K562 (cell line): ENCODE measurements around the gene BGN. TPM values are rescaled to one million over a fixed set of nuclear protein-coding genes. Genes with fewer than 3 reads are reported as not detected.

Experiments used
- CC2D1A ChIP-seq: fragments of 450-650 bp; IDR thresholded peaks from 2 replicates; pipeline ENCODE4 v1.6.1; 2017; ENCODE audit warnings: mild to moderate bottlenecking
- CEBPB ChIP-seq: fragments of 450-650 bp; IDR thresholded peaks from 2 replicates; pipeline ENCODE4 v1.6.1; 2016; ENCODE audit warnings: missing genetic modification characterization, missing compliant biosample characterization
- EGR1 ChIP-seq: fragments of 450-650 bp; conservative IDR thresholded peaks from 2 replicates; pipeline ENCODE4 v1.6.1; 2017; ENCODE audit warnings: mild to moderate bottlenecking
- GTF2A2 ChIP-seq: IDR thresholded peaks from 2 replicates; pipeline ENCODE4 v1.6.1; 2016; ENCODE audit warnings: mild to moderate bottlenecking, missing genetic modification characterization, missing compliant biosample characterization
- KLF1 ChIP-seq: fragments of 450-650 bp; IDR thresholded peaks from 2 replicates; pipeline ENCODE4 v1.6.1; 2016; ENCODE audit warnings: missing genetic modification characterization, missing compliant biosample characterization
- L3MBTL2 ChIP-seq: fragments of 450-650 bp; IDR thresholded peaks from 2 replicates; pipeline ENCODE4 v1.6.1; 2016; ENCODE audit warnings: mild to moderate bottlenecking, moderate library complexity
- MXI1 ChIP-seq: IDR thresholded peaks from 2 replicates; pipeline ENCODE4 v1.6.1; 2011; ENCODE audit warnings: low read depth, mild to moderate bottlenecking, improper control_type of control experiment, low read length
- PHF8 ChIP-seq: fragments of 200-600 bp; sonication (generic); IDR thresholded peaks from 2 replicates; pipeline ENCODE4 v1.6.1; 2012; ENCODE audit warnings: mixed run types, mild to moderate bottlenecking, inconsistent platforms, low read length, moderate library complexity, borderline replicate concordance
- TOE1 ChIP-seq, 2 experiments: fragments of 450-650 bp in 1 of 2; sonication (generic) in 1 of 2; formaldehyde crosslinking in 1 of 2; IDR thresholded peaks; 2 replicates each; pipeline versions ENCODE4 v1.7.1 to v1.8.0; 2016 to 2022; ENCODE audit warnings: borderline replicate concordance in 2 of 2, mild to moderate bottlenecking in 2 of 2, antibody characterized with exemption in 1 of 2, inconsistent platforms in 1 of 2, low read depth in 1 of 2, missing genetic modification reagents in 1 of 2, moderate library complexity in 1 of 2
- YY1 ChIP-seq, 3 experiments: IDR thresholded peaks; 2 replicates each; pipeline ENCODE4 v1.6.1; 2011; ENCODE audit warnings: low read length in 2 of 3, mild to moderate bottlenecking in 2 of 3, moderate library complexity in 2 of 3, borderline replicate concordance in 1 of 3, control low read depth in 1 of 3, low read depth in 1 of 3; ENCODE audit not compliant: insufficient read depth in 3 of 3, insufficient replicate concordance in 2 of 3, control insufficient read depth in 1 of 3, insufficient read length in 1 of 3; ENCODE audit errors: extremely low read depth in 1 of 3
- ZC3H11A ChIP-seq: IDR thresholded peaks from 2 replicates; pipeline ENCODE4 v1.6.1; 2012; ENCODE audit warnings: low read depth, low read length, improper control_type of control experiment
- ZNF134 ChIP-seq: fragments of 250-450 bp; sonication (Bioruptor Pico); conservative IDR thresholded peaks from 2 replicates; pipeline ENCODE4 v1.4.0; 2020
- ZNF146 ChIP-seq: IDR thresholded peaks from one replicate; pipeline ENCODE4 v1.6.1; 2018; ENCODE audit warnings: missing compliant biosample characterization; ENCODE audit not compliant: unreplicated experiment
- ZNF347 ChIP-seq: fragments of 450-650 bp; formaldehyde crosslinking; IDR thresholded peaks from 2 replicates; pipeline ENCODE4 v1.4.0; 2020; ENCODE audit warnings: low read depth, mild to moderate bottlenecking, moderate library complexity
- polyA plus RNA-seq, 8 experiments: library from polyadenylated mRNA; depleted of rRNA in 4 of 8; stranded (reverse) in 5 of 8; unstranded in 3 of 8; fragments of >200 nt; fragmentation: Nextera tagmentation in 2 of 8; fragmentation: Illumina TruSeq in 1 of 8; extraction: Ambion mirVana in 2 of 8; extraction: Trizol in 1 of 8; gene quantifications; 2 replicates each; pipeline versions ENCODE4 v1.2.1 to v1.2.3, GENCODE V29; 2011 to 2014; ENCODE audit warnings: inconsistent platforms in 1 of 8, missing spikeins in 1 of 8
- total RNA-seq, 7 experiments: library from RNA; depleted of rRNA in 6 of 7; stranded (reverse); fragments of >200 nt in 6 of 7; fragmentation: Illumina TruSeq in 2 of 7; extraction: Trizol in 2 of 7; gene quantifications; 2 replicates each; pipeline versions ENCODE4 v1.2.1 to v1.2.3, GENCODE V29; 2011 to 2021; ENCODE audit warnings: low replicate concordance in 1 of 7
- TF ChIP-seq, protein P1 (sequence below): fragments of 450-650 bp; formaldehyde crosslinking; IDR thresholded peaks from 2 replicates; pipeline ENCODE4 v1.4.0; 2020; ENCODE audit warnings: mild to moderate bottlenecking, moderate library complexity
- TF ChIP-seq, protein P2 (sequence below): fragments of 450-650 bp; IDR thresholded peaks from 2 replicates; pipeline ENCODE4 v1.6.1; 2016; ENCODE audit warnings: borderline replicate concordance
- TF ChIP-seq, protein P3 (sequence below), 2 experiments: fragments of 150-350 bp in 1 of 2; IDR thresholded peaks; 2 replicates each; pipeline ENCODE4 v1.6.1; 2012 to 2016; ENCODE audit warnings: low read depth in 2 of 2, low read length in 2 of 2, mild to moderate bottlenecking in 1 of 2, moderate library complexity in 1 of 2
- TF ChIP-seq, protein P4 (sequence below): fragments of 250-450 bp; sonication (Bioruptor Pico); IDR thresholded peaks from 2 replicates; pipeline ENCODE4 v1.8.0; 2021; ENCODE audit warnings: borderline replicate concordance, mild to moderate bottlenecking, moderate library complexity; ENCODE audit not compliant: poor library complexity, severe bottlenecking

The BGN gene
- total and polyA plus RNA-seq, 9 of the 15 experiments (the other 6 are each of a cell fraction or from before 2014, with no cell fraction given): 0.11 TPM; not detected in 8

DNA sequence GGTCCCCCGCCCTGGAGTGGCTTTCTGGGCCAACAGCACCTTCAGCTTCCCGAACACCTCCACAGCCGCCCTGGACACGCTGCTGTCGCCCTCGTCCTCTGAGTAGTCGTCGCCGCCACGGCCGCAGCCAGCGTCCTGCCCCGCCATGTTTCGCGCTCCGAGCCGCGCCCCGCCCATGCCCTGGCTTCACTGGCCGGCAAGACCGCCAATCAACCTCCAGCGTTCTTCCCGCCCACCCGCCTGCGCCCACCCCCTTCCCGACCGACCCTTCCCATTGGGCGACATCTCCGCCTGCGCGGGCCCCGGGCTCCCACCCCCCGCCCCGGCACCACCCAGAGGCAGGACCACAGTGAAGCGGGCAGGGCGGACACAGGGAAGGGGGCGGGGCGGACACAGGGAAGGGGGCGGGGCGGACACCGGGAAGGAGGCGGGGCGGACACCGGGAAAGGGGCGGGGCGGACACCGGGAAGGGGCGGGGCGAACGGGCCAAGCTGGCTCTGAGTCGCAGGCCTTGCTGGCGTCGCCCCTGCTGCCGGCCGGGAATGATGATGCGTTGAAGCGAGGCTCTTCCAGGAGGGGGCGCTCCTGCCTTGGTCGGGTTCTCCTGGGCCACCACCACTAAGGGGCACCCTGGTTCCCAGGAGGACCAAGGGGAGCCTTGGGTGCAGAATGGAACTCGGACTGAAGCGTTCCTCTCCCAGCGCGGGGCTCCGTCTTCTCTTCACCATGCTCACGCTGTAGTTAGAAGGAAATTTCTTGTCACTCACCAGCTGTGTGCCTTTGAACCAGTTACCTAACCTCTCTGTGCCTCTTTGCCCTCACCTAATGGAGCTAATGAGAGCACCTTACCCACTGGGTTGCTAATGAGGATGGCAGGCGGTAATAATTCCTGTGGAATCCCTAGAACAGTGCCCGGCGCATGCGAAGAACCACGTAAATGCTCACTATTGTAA, 24.1 kb upstream of the BGN start, which contains the start of gene HAUS7 (continued):
- TF ChIP-seq, protein P1, sequence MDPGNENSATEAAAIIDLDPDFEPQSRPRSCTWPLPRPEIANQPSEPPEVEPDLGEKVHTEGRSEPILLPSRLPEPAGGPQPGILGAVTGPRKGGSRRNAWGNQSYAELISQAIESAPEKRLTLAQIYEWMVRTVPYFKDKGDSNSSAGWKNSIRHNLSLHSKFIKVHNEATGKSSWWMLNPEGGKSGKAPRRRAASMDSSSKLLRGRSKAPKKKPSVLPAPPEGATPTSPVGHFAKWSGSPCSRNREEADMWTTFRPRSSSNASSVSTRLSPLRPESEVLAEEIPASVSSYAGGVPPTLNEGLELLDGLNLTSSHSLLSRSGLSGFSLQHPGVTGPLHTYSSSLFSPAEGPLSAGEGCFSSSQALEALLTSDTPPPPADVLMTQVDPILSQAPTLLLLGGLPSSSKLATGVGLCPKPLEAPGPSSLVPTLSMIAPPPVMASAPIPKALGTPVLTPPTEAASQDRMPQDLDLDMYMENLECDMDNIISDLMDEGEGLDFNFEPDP: no peak
- no peak for TF ChIP-seq MXI1
- no peak for TF ChIP-seq ZNF146
- TF ChIP-seq PHF8: peak; percentile 75; the same call in 1 of the 2 replicates
- TF ChIP-seq CEBPB (tag): no peak
- no peak for TF ChIP-seq ZNF347 (CRISPR knock-in tag)
- no peak for TF ChIP-seq KLF1 (tag)
- peak; percentile 43 to 85 (median 80) for TF ChIP-seq YY1 (IDR thresholded peaks at IDR 0.05; ENCODE audit: borderline replicate concordance in 1 of 3, control insufficient read depth in 1 of 3, extremely low read depth in 1 of 3, insufficient read depth in 3 of 3, insufficient read length in 1 of 3, insufficient replicate concordance in 2 of 3, low read depth in 1 of 3, low read length in 2 of 3)
- TF ChIP-seq ZC3H11A: no peak
- TF ChIP-seq TOE1 (IDR thresholded peaks at IDR 0.05; ENCODE audit: borderline replicate concordance): no peak
- TF ChIP-seq TOE1 (CRISPR knock-in tag; IDR thresholded peaks at IDR 0.05; ENCODE audit: borderline replicate concordance, low read depth): no peak
- TF ChIP-seq GTF2A2 (tag): no peak
- TF ChIP-seq, protein P2, sequence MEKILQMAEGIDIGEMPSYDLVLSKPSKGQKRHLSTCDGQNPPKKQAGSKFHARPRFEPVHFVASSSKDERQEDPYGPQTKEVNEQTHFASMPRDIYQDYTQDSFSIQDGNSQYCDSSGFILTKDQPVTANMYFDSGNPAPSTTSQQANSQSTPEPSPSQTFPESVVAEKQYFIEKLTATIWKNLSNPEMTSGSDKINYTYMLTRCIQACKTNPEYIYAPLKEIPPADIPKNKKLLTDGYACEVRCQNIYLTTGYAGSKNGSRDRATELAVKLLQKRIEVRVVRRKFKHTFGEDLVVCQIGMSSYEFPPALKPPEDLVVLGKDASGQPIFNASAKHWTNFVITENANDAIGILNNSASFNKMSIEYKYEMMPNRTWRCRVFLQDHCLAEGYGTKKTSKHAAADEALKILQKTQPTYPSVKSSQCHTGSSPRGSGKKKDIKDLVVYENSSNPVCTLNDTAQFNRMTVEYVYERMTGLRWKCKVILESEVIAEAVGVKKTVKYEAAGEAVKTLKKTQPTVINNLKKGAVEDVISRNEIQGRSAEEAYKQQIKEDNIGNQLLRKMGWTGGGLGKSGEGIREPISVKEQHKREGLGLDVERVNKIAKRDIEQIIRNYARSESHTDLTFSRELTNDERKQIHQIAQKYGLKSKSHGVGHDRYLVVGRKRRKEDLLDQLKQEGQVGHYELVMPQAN: no peak
- TF ChIP-seq, protein P3, sequence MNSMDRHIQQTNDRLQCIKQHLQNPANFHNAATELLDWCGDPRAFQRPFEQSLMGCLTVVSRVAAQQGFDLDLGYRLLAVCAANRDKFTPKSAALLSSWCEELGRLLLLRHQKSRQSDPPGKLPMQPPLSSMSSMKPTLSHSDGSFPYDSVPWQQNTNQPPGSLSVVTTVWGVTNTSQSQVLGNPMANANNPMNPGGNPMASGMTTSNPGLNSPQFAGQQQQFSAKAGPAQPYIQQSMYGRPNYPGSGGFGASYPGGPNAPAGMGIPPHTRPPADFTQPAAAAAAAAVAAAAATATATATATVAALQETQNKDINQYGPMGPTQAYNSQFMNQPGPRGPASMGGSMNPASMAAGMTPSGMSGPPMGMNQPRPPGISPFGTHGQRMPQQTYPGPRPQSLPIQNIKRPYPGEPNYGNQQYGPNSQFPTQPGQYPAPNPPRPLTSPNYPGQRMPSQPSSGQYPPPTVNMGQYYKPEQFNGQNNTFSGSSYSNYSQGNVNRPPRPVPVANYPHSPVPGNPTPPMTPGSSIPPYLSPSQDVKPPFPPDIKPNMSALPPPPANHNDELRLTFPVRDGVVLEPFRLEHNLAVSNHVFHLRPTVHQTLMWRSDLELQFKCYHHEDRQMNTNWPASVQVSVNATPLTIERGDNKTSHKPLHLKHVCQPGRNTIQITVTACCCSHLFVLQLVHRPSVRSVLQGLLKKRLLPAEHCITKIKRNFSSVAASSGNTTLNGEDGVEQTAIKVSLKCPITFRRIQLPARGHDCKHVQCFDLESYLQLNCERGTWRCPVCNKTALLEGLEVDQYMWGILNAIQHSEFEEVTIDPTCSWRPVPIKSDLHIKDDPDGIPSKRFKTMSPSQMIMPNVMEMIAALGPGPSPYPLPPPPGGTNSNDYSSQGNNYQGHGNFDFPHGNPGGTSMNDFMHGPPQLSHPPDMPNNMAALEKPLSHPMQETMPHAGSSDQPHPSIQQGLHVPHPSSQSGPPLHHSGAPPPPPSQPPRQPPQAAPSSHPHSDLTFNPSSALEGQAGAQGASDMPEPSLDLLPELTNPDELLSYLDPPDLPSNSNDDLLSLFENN (IDR thresholded peaks at IDR 0.05; ENCODE audit: low read depth in 2 of 2, low read length in 2 of 2): no peak
- TF ChIP-seq, protein P4, sequence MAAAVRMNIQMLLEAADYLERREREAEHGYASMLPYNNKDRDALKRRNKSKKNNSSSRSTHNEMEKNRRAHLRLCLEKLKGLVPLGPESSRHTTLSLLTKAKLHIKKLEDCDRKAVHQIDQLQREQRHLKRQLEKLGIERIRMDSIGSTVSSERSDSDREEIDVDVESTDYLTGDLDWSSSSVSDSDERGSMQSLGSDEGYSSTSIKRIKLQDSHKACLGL (CRISPR knock-in tag): no peak
- no peak for TF ChIP-seq EGR1
- no peak for TF ChIP-seq L3MBTL2
- TF ChIP-seq ZNF134 (CRISPR knock-in tag): no peak
- peak; percentile 76 for TF ChIP-seq CC2D1A
